Fibroblast of skin of scalp (primary cell): Measurements from ENCODE around the gene CPLANE2.
A peak's percentile ranks its signal among the peaks of the same experiment; 100 is the strongest.
"Not testable (repeated sequence)": the region's sequence is repeated elsewhere in the genome, so short reads cannot be mapped to it uniquely, and the experiment has no call there.

Experiments
- DNase-seq: peaks from one replicate; pipeline ENCODE4 v3.0.0-alpha.2; 2013

The CPLANE2 gene

GRCh38 chr1:16208270-16208987, 28.6 kb downstream of the CPLANE2 start:
- DNase-seq = no peak

GRCh38 chr1:16207318-16208269, 29.4 kb downstream of the CPLANE2 start:
- DNase-seq = no peak

- DNase-seq = peak; percentile 99
These were observed 30.3 kb downstream of the CPLANE2 start for GRCh38 chr1:16206547-16207317.

GRCh38 chr1:16205891-16206546, 31.0 kb downstream of the CPLANE2 start:
- no peak for DNase-seq

GRCh38 chr1:16205334-16205671, 31.7 kb downstream of the CPLANE2 start:
- DNase-seq = no peak

GRCh38 chr1:16204634-16205333, 32.2 kb downstream of the CPLANE2 start:
- DNase-seq = no peak

- DNase-seq = no peak
These were observed 32.8 kb downstream of the CPLANE2 start for GRCh38 chr1:16204216-16204615.

GRCh38 chr1:16203550-16203949, 33.4 kb downstream of the CPLANE2 start:
- DNase-seq = no peak

- DNase-seq = no peak
These were observed 34.4 kb downstream of the CPLANE2 start for GRCh38 chr1:16202281-16203210.

GRCh38 chr1:16199700-16200099, 37.3 kb downstream of the CPLANE2 start:
- DNase-seq = no peak

- DNase-seq = no peak
These were observed 37.9 kb downstream of the CPLANE2 start for GRCh38 chr1:16199157-16199501.

- no peak for DNase-seq
These were observed 38.4 kb downstream of the CPLANE2 start for GRCh38 chr1:16198444-16199156.

GRCh38 chr1:16196874-16197273, 40.1 kb downstream of the CPLANE2 start:
- DNase-seq = no peak

- DNase-seq = not testable (repeated sequence)
These were observed 40.8 kb downstream of the CPLANE2 start for GRCh38 chr1:16196139-16196538.

GRCh38 chr1:16195518-16195905, 41.5 kb downstream of the CPLANE2 start:
- no peak for DNase-seq

- peak; percentile 51 for DNase-seq
These were observed 45.0 kb downstream of the CPLANE2 start for GRCh38 chr1:16191916-16192546.

- no peak for DNase-seq
These were observed 45.7 kb downstream of the CPLANE2 start for GRCh38 chr1:16191309-16191708.

GRCh38 chr1:16189921-16190621, 46.9 kb downstream of the CPLANE2 start:
- no peak for DNase-seq

- no peak for DNase-seq
These were observed 48.0 kb downstream of the CPLANE2 start for GRCh38 chr1:16189003-16189402.
